HEK293 (cell line): ENCODE measurements around the gene ZDHHC14.

Experiments
- CTCF ChIP-seq: fragments of 450-650 bp; formaldehyde crosslinking; IDR thresholded peaks from 2 replicates; pipeline ENCODE4 v1.5.1; 2016; ENCODE audit warnings: missing biosample characterization, missing genetic modification characterization
- HOXC10 ChIP-seq: sonication (generic); formaldehyde crosslinking; IDR thresholded peaks from 2 replicates; pipeline ENCODE4 v1.8.1; 2023; ENCODE audit warnings: mild to moderate bottlenecking, missing genetic modification reagents
- MEIS1 ChIP-seq: sonication (generic); formaldehyde crosslinking; IDR thresholded peaks from 2 replicates; pipeline ENCODE4 v1.8.1; 2022; ENCODE audit warnings: missing genetic modification reagents, mild to moderate bottlenecking, borderline replicate concordance
- REST ChIP-seq: fragments of 450-650 bp; formaldehyde crosslinking; IDR thresholded peaks from 2 replicates; pipeline ENCODE4 v1.5.1; 2016; ENCODE audit warnings: missing biosample characterization, missing genetic modification characterization
- ZBTB44 ChIP-seq: fragments of 450-650 bp; IDR thresholded peaks from 2 replicates; pipeline ENCODE4 v1.5.1; 2018; ENCODE audit warnings: missing biosample characterization, mild to moderate bottlenecking, missing genetic modification characterization
- ZEB2 ChIP-seq: fragments of 450-650 bp; formaldehyde crosslinking; IDR thresholded peaks from 2 replicates; pipeline ENCODE4 v1.5.1; 2016; ENCODE audit warnings: missing biosample characterization, missing genetic modification characterization
- ZNF335 ChIP-seq: fragments of 450-650 bp; formaldehyde crosslinking; conservative IDR thresholded peaks from 2 replicates; pipeline ENCODE4 v1.5.1; 2016; ENCODE audit warnings: missing biosample characterization, missing genetic modification characterization
- ZNF398 ChIP-seq: fragments of 450-650 bp; formaldehyde crosslinking; IDR thresholded peaks from 2 replicates; pipeline ENCODE4 v1.5.1; 2017; ENCODE audit warnings: missing biosample characterization, missing genetic modification characterization
- ZNF529 ChIP-seq: fragments of 450-650 bp; formaldehyde crosslinking; IDR thresholded peaks from 2 replicates; pipeline ENCODE4 v1.5.1; 2017; ENCODE audit warnings: missing genetic modification characterization, missing biosample characterization; ENCODE audit not compliant: insufficient replicate concordance
- ZNF747 ChIP-seq: fragments of 450-650 bp; formaldehyde crosslinking; IDR thresholded peaks from 2 replicates; pipeline ENCODE4 v1.5.1; 2016; ENCODE audit warnings: missing biosample characterization, missing genetic modification characterization

GRCh38 chr6:157721426-157721825 is 340.4 kb downstream of the ZDHHC14 start:
- no peak for TF ChIP-seq CTCF (tag by site-specific recombination)
- no peak for TF ChIP-seq ZNF529 (tag by site-specific recombination)
- no peak for TF ChIP-seq ZNF747 (tag by site-specific recombination)
- no peak for TF ChIP-seq MEIS1 (CRISPR knock-in tag)
- no peak for TF ChIP-seq ZBTB44 (tag by site-specific recombination)
- no peak for TF ChIP-seq ZNF398 (tag by site-specific recombination)
- no peak for TF ChIP-seq ZNF335 (tag by site-specific recombination)
- TF ChIP-seq HOXC10 (CRISPR knock-in tag) = no peak
- TF ChIP-seq ZEB2 (tag by site-specific recombination) = no peak
- TF ChIP-seq REST (tag by site-specific recombination) = no peak
